Keratinocyte (primary cell): ENCODE data around the gene TPST2. TPM values are rescaled to one million over a fixed set of nuclear protein-coding genes. Genes with fewer than 3 reads are reported as not detected.
A peak's percentile ranks its signal among the peaks of the same experiment; 100 is the strongest.

Experiments used
- DNase-seq: peaks from one replicate; pipeline ENCODE4 v3.0.0-alpha.2; 2011; ENCODE audit warnings: low read depth, missing footprints, low spot score
- FAIRE-seq: peaks from 2 replicates; lab custom pipeline; 2011; peaks lifted over from hg19 to GRCh38; lab: Jason Lieb, UNC
- H2AFZ ChIP-seq: 2 replicates; pipeline ENCODE4 v1.6.0; 2012; ENCODE audit warnings: low read length, control low read depth, inconsistent platforms; ENCODE audit not compliant: control insufficient read depth
- H3K27ac ChIP-seq: 2 replicates; pipeline ENCODE4 v1.5.1; 2011; ENCODE audit warnings: low read length; ENCODE audit not compliant: control insufficient read depth, insufficient read depth
- H3K27me3 ChIP-seq: 3 replicates; pipeline ENCODE4 v1.6.0; 2011; ENCODE audit warnings: low read length; ENCODE audit not compliant: control insufficient read depth, insufficient read depth; ENCODE audit errors: extremely low read depth
- H3K36me3 ChIP-seq, 2 experiments: 2 replicates in 1 of 2; 3 replicates in 1 of 2; pipeline ENCODE4 v1.5.1; 2011; ENCODE audit warnings: low read length in 2 of 2, mild to moderate bottlenecking in 1 of 2; ENCODE audit not compliant: control insufficient read depth in 2 of 2, insufficient read depth in 2 of 2; ENCODE audit errors: extremely low read depth in 1 of 2
- H3K4me1 ChIP-seq: 3 replicates; pipeline ENCODE4 v1.5.1; 2011; ENCODE audit warnings: low read length; ENCODE audit not compliant: control insufficient read depth, insufficient read depth; ENCODE audit errors: extremely low read depth
- H3K4me2 ChIP-seq: 3 replicates; pipeline ENCODE4 v1.6.0; 2011; ENCODE audit warnings: low read depth, low read length; ENCODE audit not compliant: control insufficient read depth, insufficient read depth; ENCODE audit errors: extremely low read depth
- H3K4me3 ChIP-seq, 3 experiments: fragments of 200-600 bp in 1 of 3; sonication (generic) in 1 of 3; 2 replicates in 2 of 3; 3 replicates in 1 of 3; pipeline ENCODE4 v1.5.1; 2011 to 2016; ENCODE audit warnings: low read length in 3 of 3, mild to moderate bottlenecking in 3 of 3, control low read depth in 2 of 3, inconsistent platforms in 1 of 3, low read depth in 1 of 3, mixed read lengths in 1 of 3, mixed run types in 1 of 3, moderate library complexity in 1 of 3; ENCODE audit not compliant: control insufficient read depth in 2 of 3, insufficient read depth in 2 of 3; ENCODE audit errors: extremely low read depth in 1 of 3
- H3K79me2 ChIP-seq: 2 replicates; pipeline ENCODE4 v1.6.0; 2012; ENCODE audit warnings: low read length; ENCODE audit not compliant: control insufficient read depth, insufficient read depth
- H3K9ac ChIP-seq: 3 replicates; pipeline ENCODE4 v1.6.0; 2011; ENCODE audit warnings: low read length; ENCODE audit not compliant: control insufficient read depth, insufficient read depth; ENCODE audit errors: extremely low read depth
- H3K9me1 ChIP-seq: 3 replicates; pipeline ENCODE4 v1.6.0; 2011; ENCODE audit warnings: low read length; ENCODE audit not compliant: control insufficient read depth, insufficient read depth; ENCODE audit errors: extremely low read depth
- H3K9me3 ChIP-seq: 2 replicates; pipeline ENCODE4 v1.5.1; 2012; ENCODE audit warnings: low read depth, low read length; ENCODE audit not compliant: control insufficient read depth
- H4K20me1 ChIP-seq: 3 replicates; pipeline ENCODE4 v1.6.0; 2011; ENCODE audit warnings: low read length; ENCODE audit not compliant: control insufficient read depth, insufficient read depth; ENCODE audit errors: extremely low read depth
- EZH2 ChIP-seq: IDR thresholded peaks from one replicate; pipeline ENCODE4 v1.6.1; 2012; ENCODE audit warnings: inconsistent platforms, mild to moderate bottlenecking, low read length, moderate library complexity
- dilution Hi-C: fragments of 300-500 bp; cut with MboI; formaldehyde crosslinking; loops from one replicate; pipeline ENCODE4 v1.7.0; 2020; ENCODE audit warnings: low sequenced_read_pairs; ENCODE audit not compliant: extremely low pct_ligation_motif_present
- polyA plus RNA-seq, 5 experiments: library from polyadenylated mRNA; depleted of rRNA in 3 of 5; stranded (reverse) in 3 of 5; stranded (forward) in 1 of 5; unstranded in 1 of 5; fragments of >200 nt; gene quantifications; 1 replicate in 1 of 5; 2 replicates in 3 of 5; 3 replicates in 1 of 5; pipeline versions ENCODE4 v1.2.1 to v1.2.3, GENCODE V29; 2011 to 2012; ENCODE audit warnings: missing spikeins in 2 of 5, low read depth in 1 of 5, low replicate concordance in 1 of 5
- TF ChIP-seq, protein P1 (sequence below), 3 experiments: IDR thresholded peaks in 1 of 3; conservative IDR thresholded peaks in 1 of 3; optimal IDR thresholded peaks in 1 of 3; 2 replicates in 2 of 3; 3 replicates in 1 of 3; pipeline versions ENCODE3 to v1.5.1; 2011; ENCODE audit warnings: low read length in 3 of 3, mild to moderate bottlenecking in 3 of 3, moderate library complexity in 2 of 3, control low read depth in 1 of 3, inconsistent platforms in 1 of 3; ENCODE audit not compliant: insufficient read depth in 2 of 3; ENCODE audit errors: extremely low read depth in 1 of 3

TPST2 gene
- polyA plus RNA-seq, 1 donor (not counting 4 experiments of a cell fraction or from before 2014, with no cell fraction given) = 22.4 TPM

GRCh38 chr22:26483439-26484359, 106.2 kb downstream of the TPST2 start, which contains the start of the genes HPS4 and SRRD:
Gene HPS4, minus strand, starts transcription at chr22:26483783. Its CDS starts 2,021 bp downstream, at chr22:26481762.
Gene SRRD, plus strand, starts transcription at chr22:26483877. Its CDS starts 14 bp downstream, at chr22:26483891.
- Histone ChIP-seq H3K79me2 (peaks cover 39% of the 10 kb centered on the region), H3K27ac (peak within 1 kb of the TSS; percentile 89), H3K9me3 (no peaks in the 10 kb centered on the region), H2AFZ (peak within 1 kb of the TSS; percentile 87), H3K4me3 (peak within 1 kb of the TSS; percentile 79 to 98 (median 97)), H3K27me3 (no peaks in the 10 kb centered on the region), H3K9me1 (no peaks in the 10 kb centered on the region), H3K4me2 (peak within 1 kb of the TSS; percentile 94), H3K9ac (peak within 1 kb of the TSS; percentile 94), H4K20me1 (no peaks in the 10 kb centered on the region), H3K36me3 (peaks cover 5 to 14% of the 10 kb centered on the region in 2 experiments), H3K4me1 (peaks cover 54% of the 10 kb centered on the region)
- no peak for TF ChIP-seq EZH2
- TF ChIP-seq, protein P1, sequence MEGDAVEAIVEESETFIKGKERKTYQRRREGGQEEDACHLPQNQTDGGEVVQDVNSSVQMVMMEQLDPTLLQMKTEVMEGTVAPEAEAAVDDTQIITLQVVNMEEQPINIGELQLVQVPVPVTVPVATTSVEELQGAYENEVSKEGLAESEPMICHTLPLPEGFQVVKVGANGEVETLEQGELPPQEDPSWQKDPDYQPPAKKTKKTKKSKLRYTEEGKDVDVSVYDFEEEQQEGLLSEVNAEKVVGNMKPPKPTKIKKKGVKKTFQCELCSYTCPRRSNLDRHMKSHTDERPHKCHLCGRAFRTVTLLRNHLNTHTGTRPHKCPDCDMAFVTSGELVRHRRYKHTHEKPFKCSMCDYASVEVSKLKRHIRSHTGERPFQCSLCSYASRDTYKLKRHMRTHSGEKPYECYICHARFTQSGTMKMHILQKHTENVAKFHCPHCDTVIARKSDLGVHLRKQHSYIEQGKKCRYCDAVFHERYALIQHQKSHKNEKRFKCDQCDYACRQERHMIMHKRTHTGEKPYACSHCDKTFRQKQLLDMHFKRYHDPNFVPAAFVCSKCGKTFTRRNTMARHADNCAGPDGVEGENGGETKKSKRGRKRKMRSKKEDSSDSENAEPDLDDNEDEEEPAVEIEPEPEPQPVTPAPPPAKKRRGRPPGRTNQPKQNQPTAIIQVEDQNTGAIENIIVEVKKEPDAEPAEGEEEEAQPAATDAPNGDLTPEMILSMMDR (optimal IDR thresholded peaks at IDR 0.05 in 1 of 3, IDR thresholded peaks at IDR 0.05 in 1 of 3, conservative IDR thresholded peaks at IDR 0.05 in 1 of 3; ENCODE audit: extremely low read depth in 1 of 3, insufficient read depth in 2 of 3, low read length in 3 of 3) = no peak
- dilution Hi-C loops = no loop called here
- peak; percentile 32 for FAIRE-seq
- DNase-seq = no peak

- H2AFZ ChIP-seq = peak overlapping the region; percentile 70
- H3K27me3 ChIP-seq = no peaks in the 10 kb centered on the region
- peaks cover 39% of the 10 kb centered on the region for H3K79me2 ChIP-seq
- no peaks in the 10 kb centered on the region for H4K20me1 ChIP-seq
- no peaks in the 10 kb centered on the region for H3K9me3 ChIP-seq
- H3K9me1 ChIP-seq = no peaks in the 10 kb centered on the region
- peak overlapping the region; percentile 79 to 98 (median 97) for H3K4me3 ChIP-seq
- H3K4me2 ChIP-seq = peak overlapping the region; percentile 86
- FAIRE-seq (no peak), DNase-seq (no peak)
- peak overlapping the region; percentile 94 for H3K9ac ChIP-seq
- dilution Hi-C loops = no loop called here
- no peak for TF ChIP-seq EZH2
- TF ChIP-seq, protein P1 (optimal IDR thresholded peaks at IDR 0.05 in 1 of 3, IDR thresholded peaks at IDR 0.05 in 1 of 3, conservative IDR thresholded peaks at IDR 0.05 in 1 of 3; ENCODE audit: extremely low read depth in 1 of 3, insufficient read depth in 2 of 3, low read length in 3 of 3) = no peak
- peaks cover 54% of the 10 kb centered on the region for H3K4me1 ChIP-seq
- peaks cover 0 to 12% of the 10 kb centered on the region in 2 experiments for H3K36me3 ChIP-seq
- H3K27ac ChIP-seq = peak overlapping the region; percentile 89
Observed at GRCh38 chr22:26483043-26483438, 106.9 kb downstream of the TPST2 start.
